ENCODE results near the gene NSF.
"Not testable (repeated sequence)": the region's sequence is repeated elsewhere in the genome, so short reads cannot be mapped to it uniquely, and the experiment has no call there.

NSF gene

GRCh38 chr17:46590157-46591146 is at the start of gene NSF:
NSF (plus strand) TSS chr17:46590669; CDS start chr17:46590776, 107 bp downstream.
- DNase-seq (ENCODE audit: low spot score) = not testable (repeated sequence)

GRCh38 chr17:46548607-46549006 is 41.9 kb upstream of the NSF start:
- DNase-seq (ENCODE audit: low spot score) = not testable (repeated sequence)

GRCh38 chr17:46559155-46559554 is 31.3 kb upstream of the NSF start:
- DNase-seq (ENCODE audit: low spot score) = not testable (repeated sequence)

- DNase-seq (ENCODE audit: low spot score) = not testable (repeated sequence)
Observed at GRCh38 chr17:46560048-46560447, 30.4 kb upstream of the NSF start.

- not testable (repeated sequence) for DNase-seq (ENCODE audit: low spot score)
Observed at GRCh38 chr17:46566284-46566683, 24.2 kb upstream of the NSF start.

GRCh38 chr17:46566980-46567379 is 23.5 kb upstream of the NSF start:
- not testable (repeated sequence) for DNase-seq (ENCODE audit: low spot score)

- DNase-seq (ENCODE audit: low spot score) = not testable (repeated sequence)
Observed at GRCh38 chr17:46571796-46572195, 18.7 kb upstream of the NSF start.

- DNase-seq (ENCODE audit: low spot score) = not testable (repeated sequence)
Observed at GRCh38 chr17:46579083-46580075, 11.1 kb upstream of the NSF start, which contains the start of gene ARL17A. ARL17A (minus strand) TSS chr17:46579691; CDS start chr17:46576322, 3,369 bp downstream.

GRCh38 chr17:46580082-46580481 is 10.4 kb upstream of the NSF start:
- DNase-seq (ENCODE audit: low spot score) = not testable (repeated sequence)

GRCh38 chr17:46585444-46585843 is 5.0 kb upstream of the NSF start:
- not testable (repeated sequence) for DNase-seq (ENCODE audit: low spot score)

- DNase-seq (ENCODE audit: low spot score) = not testable (repeated sequence)
Observed at GRCh38 chr17:46591332-46591731, 863 bp downstream of the NSF start.

GRCh38 chr17:46598344-46598931 is 8.0 kb downstream of the NSF start:
- DNase-seq (ENCODE audit: low spot score) = not testable (repeated sequence)

GRCh38 chr17:46600767-46601166 is 10.3 kb downstream of the NSF start:
- DNase-seq (ENCODE audit: low spot score) = not testable (repeated sequence)

- DNase-seq (ENCODE audit: low spot score) = not testable (repeated sequence)
Observed at GRCh38 chr17:46603125-46603524, 12.7 kb downstream of the NSF start.

- not testable (repeated sequence) for DNase-seq (ENCODE audit: low spot score)
Observed at GRCh38 chr17:46611304-46611703, 20.8 kb downstream of the NSF start.

- not testable (repeated sequence) for DNase-seq (ENCODE audit: low spot score)
Observed at GRCh38 chr17:46613876-46614275, 23.4 kb downstream of the NSF start.

- not testable (repeated sequence) for DNase-seq (ENCODE audit: low spot score)
Observed at GRCh38 chr17:46617121-46617520, 26.7 kb downstream of the NSF start.

GRCh38 chr17:46618975-46619374 is 28.5 kb downstream of the NSF start:
- DNase-seq (ENCODE audit: low spot score) = not testable (repeated sequence)

GRCh38 chr17:46623790-46624189 is 33.3 kb downstream of the NSF start:
- DNase-seq (ENCODE audit: low spot score) = not testable (repeated sequence)

GRCh38 chr17:46624726-46625125 is 34.3 kb downstream of the NSF start:
- not testable (repeated sequence) for DNase-seq (ENCODE audit: low spot score)

GRCh38 chr17:46627452-46627851 is 37.0 kb downstream of the NSF start:
- DNase-seq (ENCODE audit: low spot score) = not testable (repeated sequence)

All from ecto neural progenitor cell (in vitro differentiated cells).